Memory B cell (primary cell): ENCODE results near the gene GFY.

Source experiments
- ATAC-seq: fragments of 150-1000 bp; cut with Tn5 transposase; 2 replicates; pipeline ENCODE4 v1.10.0; 2021; ENCODE audit warnings: low read depth, mild to moderate bottlenecking, moderate library complexity
- DNase-seq, 2 donors: peaks; one replicate each; pipeline ENCODE4 v3.0.0; 2022; ENCODE audit warnings: low spot score in 2 of 2
- H3K27ac Mint-ChIP-seq: one replicate; pipeline ENCODE4 v1.8.0; 2022; ENCODE audit warnings: mild to moderate bottlenecking, moderate library complexity, mixed read lengths
- H3K27me3 Mint-ChIP-seq: one replicate; pipeline ENCODE4 v1.8.0; 2022; ENCODE audit warnings: mixed read lengths
- H3K36me3 Mint-ChIP-seq: one replicate; pipeline ENCODE4 v1.8.0; 2022; ENCODE audit warnings: mild to moderate bottlenecking, mixed read lengths
- H3K4me1 Mint-ChIP-seq: one replicate; pipeline ENCODE4 v1.8.0; 2022; ENCODE audit warnings: mixed read lengths
- H3K4me3 Mint-ChIP-seq: one replicate; pipeline ENCODE4 v1.8.0; 2022; ENCODE audit warnings: mild to moderate bottlenecking, moderate library complexity, mixed read lengths
- H3K9me3 Mint-ChIP-seq: one replicate; pipeline ENCODE4 v1.8.0; 2022; ENCODE audit warnings: mixed read lengths

Gene GFY

GRCh38 chr19:49425178-49425577, at the start of gene GFY:
TSS of gene GFY (plus strand) at chr19:49425388. CDS start at chr19:49426431, 1,043 bp downstream.
- H3K36me3 Mint-ChIP-seq = peaks cover 4% of the 10 kb centered on the region
- H3K4me1 Mint-ChIP-seq = peaks cover 52% of the 10 kb centered on the region
- DNase-seq = no peak
- H3K9me3 Mint-ChIP-seq = no peaks in the 10 kb centered on the region
- no peak for ATAC-seq
- no peak within 1 kb of the TSS for H3K27ac Mint-ChIP-seq
- H3K27me3 Mint-ChIP-seq = peaks cover 61% of the 10 kb centered on the region
- H3K4me3 Mint-ChIP-seq = no peak within 1 kb of the TSS

DNA sequence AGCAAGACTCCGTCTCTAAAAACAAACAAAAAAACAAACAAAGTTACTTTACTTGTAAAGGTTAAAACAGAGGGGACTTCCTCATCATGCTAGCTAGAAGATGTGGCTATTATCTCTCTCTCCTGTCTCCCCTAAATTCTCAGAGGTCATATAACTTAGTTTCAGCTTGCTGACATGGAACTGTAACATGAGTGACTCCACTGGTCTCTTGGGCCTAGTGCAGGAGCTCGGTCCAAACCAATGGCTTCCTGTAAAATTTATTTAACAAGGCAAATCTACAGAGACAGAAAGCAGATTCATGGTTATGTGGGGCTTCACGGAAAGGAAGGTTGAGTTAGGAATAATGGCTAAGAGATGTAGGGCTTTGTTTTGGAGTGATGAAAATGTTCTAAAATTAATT, 46.7 kb upstream of the GFY start:
- no peak overlapping the region for H3K4me3 Mint-ChIP-seq
- peaks cover 5% of the 10 kb centered on the region for H3K27me3 Mint-ChIP-seq
- peaks cover 7% of the 10 kb centered on the region for H3K36me3 Mint-ChIP-seq
- peaks cover 3% of the 10 kb centered on the region for H3K4me1 Mint-ChIP-seq
- H3K27ac Mint-ChIP-seq = no peak overlapping the region
- ATAC-seq = no peak
- H3K9me3 Mint-ChIP-seq = peaks cover 6% of the 10 kb centered on the region
- no peak for DNase-seq

- Mint-ChIP-seq H3K36me3 (peaks cover 7% of the 10 kb centered on the region), H3K27ac (no peak overlapping the region), H3K9me3 (peaks cover 6% of the 10 kb centered on the region), H3K27me3 (peaks cover 5% of the 10 kb centered on the region), H3K4me1 (peaks cover 3% of the 10 kb centered on the region), H3K4me3 (no peak overlapping the region)
- no peak for ATAC-seq
- no peak for DNase-seq
Observed at GRCh38 chr19:49380391-49380790, 44.8 kb upstream of the GFY start.

DNA sequence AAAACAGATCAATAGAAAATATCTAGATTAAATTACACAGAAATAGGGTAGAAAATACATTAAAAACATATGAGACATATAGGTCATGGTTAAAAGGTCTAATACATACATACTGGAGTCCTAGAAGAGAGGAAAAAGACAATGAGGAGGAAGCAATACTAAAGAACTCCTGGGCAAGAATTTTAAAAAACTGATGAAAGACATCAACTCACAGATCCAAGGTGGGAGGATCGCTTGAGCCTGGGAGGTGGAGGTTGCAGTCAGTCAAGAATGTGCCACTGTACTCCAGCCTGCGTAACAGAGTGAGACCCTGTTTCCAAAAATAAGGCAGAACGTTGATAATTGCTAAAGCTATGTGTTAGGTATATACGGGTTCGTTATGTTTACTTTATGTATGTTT, 42.5 kb upstream of the GFY start:
- Mint-ChIP-seq H3K4me3 (no peak overlapping the region), H3K9me3 (peaks cover 7% of the 10 kb centered on the region)
- no peak for ATAC-seq

GRCh38 chr19:49383599-49383998, 41.6 kb upstream of the GFY start:
- H3K27ac Mint-ChIP-seq = no peak overlapping the region
- H3K9me3 Mint-ChIP-seq = peaks cover 7% of the 10 kb centered on the region
- H3K4me1 Mint-ChIP-seq = peaks cover 8% of the 10 kb centered on the region
- peaks cover 5% of the 10 kb centered on the region for H3K36me3 Mint-ChIP-seq
- no peaks in the 10 kb centered on the region for H3K27me3 Mint-ChIP-seq
- no peak for ATAC-seq
- DNase-seq = no peak
- H3K4me3 Mint-ChIP-seq = no peak overlapping the region

More for the DNA sequence above, 42.5 kb upstream of the GFY start:
- Mint-ChIP-seq H3K27me3 (no peaks in the 10 kb centered on the region), H3K36me3 (peaks cover 5% of the 10 kb centered on the region), H3K27ac (no peak overlapping the region), H3K4me1 (peaks cover 3% of the 10 kb centered on the region)
- no peak for DNase-seq

GRCh38 chr19:49387936-49388372, 37.2 kb upstream of the GFY start, which contains the start of gene KASH5:
TSS of gene KASH5 (plus strand) at chr19:49388249. CDS start at chr19:49390884, 2,635 bp downstream.
- Mint-ChIP-seq H3K9me3 (peaks cover 1% of the 10 kb centered on the region), H3K4me3 (peak within 1 kb of the TSS; percentile 79), H3K27me3 (no peaks in the 10 kb centered on the region), H3K36me3 (no peaks in the 10 kb centered on the region), H3K27ac (peak within 1 kb of the TSS; percentile 85), H3K4me1 (peaks cover 29% of the 10 kb centered on the region)
- DNase-seq = peak; percentile 60 to 87
- ATAC-seq = peak; percentile 65

GRCh38 chr19:49389406-49389805, 35.8 kb upstream of the GFY start:
- Mint-ChIP-seq H3K9me3 (peaks cover 1% of the 10 kb centered on the region), H3K36me3 (no peaks in the 10 kb centered on the region), H3K4me3 (no peak overlapping the region), H3K27ac (peak overlapping the region; percentile 70), H3K4me1 (peaks cover 29% of the 10 kb centered on the region), H3K27me3 (no peaks in the 10 kb centered on the region)
- ATAC-seq (no peak), DNase-seq (no peak)

GRCh38 chr19:49390131-49390928, 34.9 kb upstream of the GFY start:
- H3K4me1 Mint-ChIP-seq = peaks cover 29% of the 10 kb centered on the region

GRCh38 chr19:49390929-49391359, 34.2 kb upstream of the GFY start:
- Mint-ChIP-seq H3K36me3 (no peaks in the 10 kb centered on the region), H3K27ac (peak overlapping the region; percentile 70), H3K4me3 (peak overlapping the region; percentile 58), H3K4me1 (peaks cover 29% of the 10 kb centered on the region), H3K9me3 (peaks cover 1% of the 10 kb centered on the region), H3K27me3 (no peaks in the 10 kb centered on the region)
- ATAC-seq (peak; percentile 83), DNase-seq (peak; percentile 40 to 61)

More at GRCh38 chr19:49390131-49390928, 34.9 kb upstream of the GFY start:
- no peaks in the 10 kb centered on the region for H3K27me3 Mint-ChIP-seq
- peak overlapping the region; percentile 70 for H3K27ac Mint-ChIP-seq
- no peaks in the 10 kb centered on the region for H3K36me3 Mint-ChIP-seq
- peak overlapping the region; percentile 58 for H3K4me3 Mint-ChIP-seq
- DNase-seq = no peak
- H3K9me3 Mint-ChIP-seq = peaks cover 1% of the 10 kb centered on the region
- ATAC-seq = no peak

DNA sequence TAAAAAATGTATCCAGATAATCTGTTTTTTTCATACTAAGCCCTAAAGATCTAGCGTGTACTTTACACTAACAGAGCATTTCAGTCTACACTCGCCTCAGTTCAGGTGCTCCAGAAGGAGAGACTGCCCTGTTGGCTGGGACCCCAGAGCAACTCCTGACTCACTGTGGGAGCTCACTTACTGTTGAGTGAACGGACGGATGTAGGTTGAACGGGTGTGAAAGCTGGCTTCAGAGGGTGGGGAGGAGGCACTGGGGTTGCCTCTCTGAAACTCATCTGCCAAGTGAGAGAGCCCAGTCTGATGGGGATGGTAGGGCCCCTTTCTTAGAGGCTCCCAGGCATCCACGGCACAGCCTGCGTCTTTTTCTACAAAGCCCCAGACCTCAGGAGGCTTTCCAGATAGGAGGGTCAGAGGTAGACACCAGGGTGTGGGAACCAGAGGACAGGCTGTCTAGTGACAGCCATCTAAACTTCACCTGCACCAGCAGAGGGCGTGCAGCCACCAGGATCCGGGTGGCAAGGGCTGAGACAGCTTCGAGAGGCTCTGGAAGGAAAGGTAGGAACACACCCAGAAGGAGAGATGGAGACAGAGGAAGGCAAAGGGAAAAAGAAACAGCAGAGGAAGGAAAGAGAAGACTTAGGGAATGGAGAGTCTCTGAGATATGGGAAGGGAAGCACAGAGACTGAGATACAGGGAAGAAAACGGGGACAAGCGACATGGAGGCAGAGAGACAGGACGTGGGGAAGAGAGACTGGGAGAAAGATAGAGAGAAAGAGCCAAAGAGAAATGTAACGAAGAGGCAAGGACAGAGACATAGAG, 33.4 kb upstream of the GFY start:
- Mint-ChIP-seq H3K36me3 (no peaks in the 10 kb centered on the region), H3K4me3 (no peak overlapping the region)

DNA sequence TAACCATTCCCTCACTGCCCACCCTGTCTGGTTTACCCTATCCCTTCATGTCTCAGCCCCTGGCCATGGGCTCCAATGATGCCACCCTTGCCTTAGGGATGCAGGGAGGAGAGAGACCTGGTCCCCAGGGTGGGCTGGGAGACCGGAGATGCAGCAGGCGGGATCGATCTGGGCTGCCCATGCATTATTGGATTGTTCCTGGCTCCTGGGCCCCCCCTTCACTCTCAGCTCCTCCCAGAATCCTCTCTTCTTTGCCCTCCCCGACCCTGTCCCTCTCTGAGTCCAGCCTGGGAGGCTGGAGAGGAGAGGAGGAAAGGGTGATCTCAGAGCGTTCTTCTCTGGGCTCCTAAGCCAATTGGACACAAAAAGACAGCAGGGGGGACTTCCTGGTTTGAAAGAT, 31.3 kb upstream of the GFY start:
- Mint-ChIP-seq H3K4me1 (peaks cover 23% of the 10 kb centered on the region), H3K27ac (no peak overlapping the region), H3K9me3 (no peaks in the 10 kb centered on the region), H3K4me3 (no peak overlapping the region), H3K27me3 (peaks cover 5% of the 10 kb centered on the region), H3K36me3 (no peaks in the 10 kb centered on the region)
- ATAC-seq = no peak
- DNase-seq = no peak

More for the DNA sequence above, 33.4 kb upstream of the GFY start:
- Mint-ChIP-seq H3K4me1 (peaks cover 29% of the 10 kb centered on the region), H3K9me3 (peaks cover 1% of the 10 kb centered on the region), H3K27ac (peak overlapping the region; percentile 70), H3K27me3 (no peaks in the 10 kb centered on the region)
- DNase-seq (peak; percentile 69 to 70), ATAC-seq (peak; percentile 50)

- Mint-ChIP-seq H3K4me1 (peaks cover 13% of the 10 kb centered on the region), H3K36me3 (no peaks in the 10 kb centered on the region), H3K9me3 (no peaks in the 10 kb centered on the region), H3K27me3 (peaks cover 5% of the 10 kb centered on the region), H3K4me3 (no peak overlapping the region), H3K27ac (no peak overlapping the region)
- DNase-seq (no peak), ATAC-seq (no peak)
Observed at GRCh38 chr19:49395581-49396407, 29.4 kb upstream of the GFY start.

DNA sequence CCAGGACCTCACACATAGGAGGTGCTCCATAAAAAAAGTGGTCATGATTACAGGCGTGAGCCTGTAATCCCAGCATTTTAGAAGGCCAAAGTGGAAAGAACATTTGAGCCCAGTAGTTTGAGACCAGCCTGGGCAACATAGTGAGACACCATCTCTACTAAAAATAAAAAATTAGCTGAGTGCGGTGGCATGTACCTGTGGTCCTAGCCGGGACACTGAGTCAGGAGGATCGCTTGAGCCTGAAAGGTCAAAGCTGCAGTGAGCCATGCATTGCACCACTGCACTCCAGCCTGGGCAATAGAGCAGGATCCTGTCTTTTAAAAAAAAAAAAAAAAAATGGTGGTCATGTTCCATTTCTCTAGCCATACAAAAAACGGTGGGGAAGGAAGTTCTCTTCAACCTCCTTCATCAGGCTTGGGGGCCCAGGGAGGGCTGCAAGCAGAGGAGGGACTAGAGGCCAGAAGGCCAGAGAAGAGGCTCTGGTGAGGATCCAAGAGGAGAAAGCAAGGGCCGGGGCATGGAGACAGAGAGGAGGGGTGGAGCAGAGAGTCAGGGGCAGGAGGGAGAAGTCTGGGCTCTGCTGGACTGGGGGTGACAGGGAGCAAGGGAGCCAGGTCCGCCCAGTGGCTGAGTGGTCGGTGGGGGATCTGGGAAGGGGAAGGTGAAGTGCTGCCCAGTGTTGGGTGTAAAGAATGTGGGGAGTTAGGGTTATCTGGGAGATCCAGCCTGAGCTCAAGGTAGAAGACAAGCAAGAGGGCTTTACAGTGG, 28.3 kb upstream of the GFY start:
- DNase-seq (no peak), ATAC-seq (no peak)
- no peak overlapping the region for H3K4me3 Mint-ChIP-seq
- peaks cover 5% of the 10 kb centered on the region for H3K27me3 Mint-ChIP-seq
- H3K4me1 Mint-ChIP-seq = peaks cover 8% of the 10 kb centered on the region
- H3K9me3 Mint-ChIP-seq = no peaks in the 10 kb centered on the region
- no peak overlapping the region for H3K27ac Mint-ChIP-seq
- no peaks in the 10 kb centered on the region for H3K36me3 Mint-ChIP-seq
